HG03280 (cell line): ENCODE measurements around the gene PLD5.
"Not testable (repeated sequence)": the region's sequence is repeated elsewhere in the genome, so short reads cannot be mapped to it uniquely, and the experiment has no call there.

ENCODE experiments used
- ATAC-seq: cut with Tn5 transposase; IDR thresholded peaks from one replicate; pipeline ENCODE4 v1.9.1; 2021; ENCODE audit warnings: mild to moderate bottlenecking, moderate library complexity; ENCODE audit not compliant: unreplicated experiment

The PLD5 gene

GRCh38 chr1:242288067-242288466 lies 236.4 kb downstream of the PLD5 start:
- ATAC-seq = not testable (repeated sequence)

GRCh38 chr1:242282758-242283485 lies 241.6 kb downstream of the PLD5 start:
- ATAC-seq = not testable (repeated sequence)

- ATAC-seq = not testable (repeated sequence)
Measured at GRCh38 chr1:242278406-242278805, 246.1 kb downstream of the PLD5 start.

GRCh38 chr1:242276769-242277168 lies 247.7 kb downstream of the PLD5 start:
- not testable (repeated sequence) for ATAC-seq

- ATAC-seq = not testable (repeated sequence)
Measured at GRCh38 chr1:242267004-242267403, 257.5 kb downstream of the PLD5 start.

- not testable (repeated sequence) for ATAC-seq
Measured at GRCh38 chr1:242264419-242264818, 260.1 kb downstream of the PLD5 start.

GRCh38 chr1:242245255-242245654 lies 279.2 kb downstream of the PLD5 start:
- no peak for ATAC-seq

GRCh38 chr1:242243472-242243871 lies 281.0 kb downstream of the PLD5 start:
- ATAC-seq = peak; percentile 87

- ATAC-seq = no peak
Measured at GRCh38 chr1:242242983-242243382, 281.5 kb downstream of the PLD5 start.

- no peak for ATAC-seq
Measured at GRCh38 chr1:242241936-242242335, 282.6 kb downstream of the PLD5 start.

GRCh38 chr1:242240691-242241090 lies 283.8 kb downstream of the PLD5 start:
- no peak for ATAC-seq

- no peak for ATAC-seq
Measured at GRCh38 chr1:242240077-242240476, 284.4 kb downstream of the PLD5 start.

GRCh38 chr1:242239398-242239797 lies 285.1 kb downstream of the PLD5 start:
- no peak for ATAC-seq

- ATAC-seq = no peak
Measured at GRCh38 chr1:242237051-242237450, 287.4 kb downstream of the PLD5 start.

GRCh38 chr1:242228991-242229390 lies 295.5 kb downstream of the PLD5 start:
- no peak for ATAC-seq

- ATAC-seq = peak; percentile 62
Measured at GRCh38 chr1:242225767-242226573, 298.5 kb downstream of the PLD5 start.

GRCh38 chr1:242224878-242225766 lies 299.4 kb downstream of the PLD5 start:
- ATAC-seq = not testable (repeated sequence)

GRCh38 chr1:242224461-242224860 lies 300.0 kb downstream of the PLD5 start:
- no peak for ATAC-seq

- ATAC-seq = no peak
Measured at GRCh38 chr1:242219905-242220304, 304.6 kb downstream of the PLD5 start.

GRCh38 chr1:242219298-242219901 lies 305.1 kb downstream of the PLD5 start:
- no peak for ATAC-seq

GRCh38 chr1:242216368-242216767 lies 308.1 kb downstream of the PLD5 start:
- ATAC-seq = no peak
